Measurements from ENCODE around the gene RBBP6. TPM values are rescaled to one million over a fixed set of nuclear protein-coding genes. Genes with fewer than 3 reads are reported as not detected.

RBBP6 gene
- total RNA-seq, 1 donor from 2014 or later = 42.1 TPM

- Histone ChIP-seq H3K36me3 (peaks cover 68% of the 10 kb centered on the region), H3K4me1 (peaks cover 14% of the 10 kb centered on the region), H3K27me3 (ENCODE audit: low read depth) (no peaks in the 10 kb centered on the region), H3K4me3 (no peak overlapping the region), H3K27ac (no peak overlapping the region), H3K9me3 (no peaks in the 10 kb centered on the region)
- ATAC-seq = no peak
- no peak for TF ChIP-seq CTCF (IDR thresholded peaks at IDR 0.05)
- intact Hi-C loops (cut with DNase I) = no loop called here
- DNase-seq = no peak
Observed at GRCh38 chr16:24552705-24553246, 13.4 kb downstream of the RBBP6 start.

- peaks cover 14% of the 10 kb centered on the region for H3K4me1 ChIP-seq
- H3K36me3 ChIP-seq = peaks cover 68% of the 10 kb centered on the region
- no peaks in the 10 kb centered on the region for H3K27me3 ChIP-seq (ENCODE audit: low read depth)
- H3K9me3 ChIP-seq = no peaks in the 10 kb centered on the region
- ATAC-seq (no peak), DNase-seq (no peak)
- no peak overlapping the region for H3K4me3 ChIP-seq
- no peak for TF ChIP-seq CTCF (IDR thresholded peaks at IDR 0.05)
- intact Hi-C loops (cut with DNase I) = no loop called here
- H3K27ac ChIP-seq = no peak overlapping the region
Observed at GRCh38 chr16:24553983-24554382, 14.6 kb downstream of the RBBP6 start.

- H3K4me1 ChIP-seq = peaks cover 14% of the 10 kb centered on the region
- no peak overlapping the region for H3K4me3 ChIP-seq
- H3K9me3 ChIP-seq = no peaks in the 10 kb centered on the region
- peaks cover 70% of the 10 kb centered on the region for H3K36me3 ChIP-seq
- H3K27me3 ChIP-seq (ENCODE audit: low read depth) = no peaks in the 10 kb centered on the region
- no peak for ATAC-seq
- no peak for TF ChIP-seq CTCF (IDR thresholded peaks at IDR 0.05)
- intact Hi-C loops (cut with DNase I) = no loop called here
- no peak overlapping the region for H3K27ac ChIP-seq
- DNase-seq = no peak
Observed at GRCh38 chr16:24555346-24555872, 16.0 kb downstream of the RBBP6 start.

GRCh38 chr16:24562811-24563210 lies 23.4 kb downstream of the RBBP6 start:
- H3K27ac ChIP-seq = no peak overlapping the region
- no peak for TF ChIP-seq CTCF (IDR thresholded peaks at IDR 0.05)
- no peaks in the 10 kb centered on the region for H3K4me1 ChIP-seq
- H3K9me3 ChIP-seq = no peaks in the 10 kb centered on the region
- DNase-seq (no peak), ATAC-seq (no peak)
- H3K36me3 ChIP-seq = peaks cover 100% of the 10 kb centered on the region
- intact Hi-C loops (cut with DNase I) = loop anchor here (10.0 kb wide), 1 partner anchor 242 kb away; no protein-coding TSS in a partner anchor
- H3K4me3 ChIP-seq = no peak overlapping the region
- no peaks in the 10 kb centered on the region for H3K27me3 ChIP-seq (ENCODE audit: low read depth)

DNA sequence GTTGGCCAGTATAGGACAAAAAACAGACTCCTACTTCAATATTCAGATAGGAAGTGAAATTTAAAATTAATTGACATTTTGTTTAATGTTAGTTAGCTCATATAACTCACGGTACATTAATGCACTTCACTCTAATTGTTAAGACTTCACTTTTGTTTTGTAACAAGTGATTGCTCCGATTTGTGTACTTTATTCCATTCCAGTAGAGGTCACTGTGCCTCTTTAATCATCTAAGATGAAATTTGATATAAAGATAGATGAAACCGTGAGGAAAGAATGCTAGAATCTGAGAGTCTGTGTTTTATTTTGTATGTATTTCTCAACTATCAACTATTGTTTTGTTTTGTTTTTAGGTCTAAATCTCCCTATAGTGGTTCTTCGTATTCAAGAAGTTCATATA lies 29.0 kb downstream of the RBBP6 start:
- intact Hi-C loops (cut with DNase I) = loop anchor here (10.0 kb wide), 1 partner anchor 236 kb away; no protein-coding TSS in a partner anchor
- peaks cover 91% of the 10 kb centered on the region for H3K36me3 ChIP-seq

More for the DNA sequence above, 29.0 kb downstream of the RBBP6 start:
- Histone ChIP-seq H3K4me3 (no peak overlapping the region), H3K9me3 (peaks cover 3% of the 10 kb centered on the region), H3K27me3 (ENCODE audit: low read depth) (no peaks in the 10 kb centered on the region), H3K27ac (no peak overlapping the region), H3K4me1 (no peaks in the 10 kb centered on the region)
- DNase-seq (no peak), ATAC-seq (no peak)
- no peak for TF ChIP-seq CTCF (IDR thresholded peaks at IDR 0.05)
